ENCODE data around the gene CHCHD3. TPM values are rescaled to one million over a fixed set of nuclear protein-coding genes. Genes with fewer than 3 reads are reported as not detected.

CHCHD3 gene
- total RNA-seq, 1 donor, result 99.7 TPM

DNA sequence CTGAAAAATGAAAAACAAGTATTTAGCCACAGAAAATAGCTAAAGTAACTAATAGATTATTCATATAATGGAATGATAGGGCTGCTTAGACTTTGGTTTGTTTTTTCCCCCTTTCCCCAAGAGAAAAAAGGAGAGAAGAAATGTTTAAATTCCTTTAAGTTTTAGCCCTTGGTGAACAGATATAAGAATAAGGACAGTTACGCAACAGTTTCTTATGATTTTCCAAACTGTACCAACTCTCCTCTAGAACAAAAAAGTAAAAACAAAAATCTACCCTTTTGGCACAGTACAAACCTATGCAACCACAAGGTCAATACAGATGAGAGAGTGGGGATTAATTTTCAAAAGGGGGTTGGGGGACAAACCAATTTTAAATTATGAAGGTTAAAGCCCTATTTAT, 227.7 kb downstream of the CHCHD3 start:
- no peak overlapping the region for H3K4me3 ChIP-seq (ENCODE audit: low read depth, low read length)
- no peak for TF ChIP-seq CTCF (IDR thresholded peaks at IDR 0.05; ENCODE audit: insufficient read depth, low read length)
- no peak for DNase-seq (ENCODE audit: low read depth)

- no peak for DNase-seq (ENCODE audit: low read depth)
- no peak for TF ChIP-seq CTCF (IDR thresholded peaks at IDR 0.05; ENCODE audit: insufficient read depth, low read length)
- H3K4me3 ChIP-seq (ENCODE audit: low read depth, low read length), result no peak overlapping the region
Observed at GRCh38 chr7:132847376-132847775, 234.5 kb downstream of the CHCHD3 start.

GRCh38 chr7:132846086-132846485, 235.8 kb downstream of the CHCHD3 start:
- no peak for DNase-seq (ENCODE audit: low read depth)
- TF ChIP-seq CTCF (IDR thresholded peaks at IDR 0.05; ENCODE audit: insufficient read depth, low read length), result no peak
- H3K4me3 ChIP-seq (ENCODE audit: low read depth, low read length), result no peak overlapping the region

- DNase-seq (ENCODE audit: low read depth), result no peak
- no peak for TF ChIP-seq CTCF (IDR thresholded peaks at IDR 0.05; ENCODE audit: insufficient read depth, low read length)
- no peak overlapping the region for H3K4me3 ChIP-seq (ENCODE audit: low read depth, low read length)
Observed at GRCh38 chr7:132842478-132842877, 239.4 kb downstream of the CHCHD3 start.

DNA sequence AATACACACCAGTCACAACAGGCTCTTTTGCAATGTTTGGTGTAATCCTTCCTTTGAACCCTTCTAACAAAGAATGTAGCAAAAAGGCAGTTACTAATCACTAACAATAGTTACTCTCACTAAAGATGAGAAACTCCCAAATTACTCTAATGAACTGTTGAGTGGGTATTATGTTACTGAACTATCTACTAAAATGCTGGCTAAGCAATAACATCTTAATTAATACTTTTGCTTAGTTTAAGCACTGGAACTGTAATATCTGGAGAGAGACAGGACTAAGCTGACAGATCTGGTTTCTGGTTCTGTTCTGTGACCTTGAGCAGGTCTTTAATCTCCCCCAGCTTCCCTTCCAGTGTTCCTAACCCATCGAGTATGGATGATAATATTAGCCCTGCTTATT, 241.7 kb downstream of the CHCHD3 start:
- DNase-seq (ENCODE audit: low read depth), result no peak
- H3K4me3 ChIP-seq (ENCODE audit: low read depth, low read length), result no peak overlapping the region
- no peak for TF ChIP-seq CTCF (IDR thresholded peaks at IDR 0.05; ENCODE audit: insufficient read depth, low read length)

DNA sequence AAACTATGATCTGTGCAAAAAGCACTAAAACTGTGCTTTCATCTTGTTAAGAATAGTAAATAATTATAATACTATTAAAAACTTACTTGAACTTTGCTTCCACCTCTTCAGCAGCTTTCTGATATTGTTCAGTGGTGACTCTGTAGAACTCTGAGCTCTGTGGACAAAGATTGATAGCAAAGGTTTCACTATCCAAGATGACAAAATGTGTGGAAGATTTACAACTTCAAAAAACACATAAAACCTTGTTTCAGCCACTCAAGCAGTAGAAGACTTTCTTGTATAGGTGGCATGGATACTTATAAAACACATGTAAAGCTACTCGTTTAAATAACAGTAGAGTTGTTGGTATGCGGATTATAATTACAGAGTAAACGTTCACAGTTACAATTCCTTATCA, 243.6 kb downstream of the CHCHD3 start:
- no peak for DNase-seq (ENCODE audit: low read depth)
- H3K4me3 ChIP-seq (ENCODE audit: low read depth, low read length), result no peak overlapping the region
- no peak for TF ChIP-seq CTCF (IDR thresholded peaks at IDR 0.05; ENCODE audit: insufficient read depth, low read length)

GRCh38 chr7:132837529-132837928, 244.4 kb downstream of the CHCHD3 start:
- TF ChIP-seq CTCF (IDR thresholded peaks at IDR 0.05; ENCODE audit: insufficient read depth, low read length), result no peak
- DNase-seq (ENCODE audit: low read depth), result peak; percentile 33

More at GRCh38 chr7:132837529-132837928, 244.4 kb downstream of the CHCHD3 start:
- H3K4me3 ChIP-seq (ENCODE audit: low read depth, low read length), result no peak overlapping the region
